Myometrial cell (primary cell): ENCODE data around the gene RELL2. TPM values are rescaled to one million over a fixed set of nuclear protein-coding genes. Genes with fewer than 3 reads are reported as not detected.

Source experiments
- total RNA-seq: library from RNA; depleted of rRNA; stranded (reverse); fragments of >200 nt; gene quantifications from 2 replicates; pipeline ENCODE4 v1.2.3, GENCODE V29; 2015

RELL2 gene, protein sequence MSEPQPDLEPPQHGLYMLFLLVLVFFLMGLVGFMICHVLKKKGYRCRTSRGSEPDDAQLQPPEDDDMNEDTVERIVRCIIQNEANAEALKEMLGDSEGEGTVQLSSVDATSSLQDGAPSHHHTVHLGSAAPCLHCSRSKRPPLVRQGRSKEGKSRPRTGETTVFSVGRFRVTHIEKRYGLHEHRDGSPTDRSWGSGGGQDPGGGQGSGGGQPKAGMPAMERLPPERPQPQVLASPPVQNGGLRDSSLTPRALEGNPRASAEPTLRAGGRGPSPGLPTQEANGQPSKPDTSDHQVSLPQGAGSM
- total RNA-seq = 3.5 and 6.2 TPM in 2 replicates

GRCh38 chr5:141636413-141637122 lies at the start of gene RELL2, which contains the start of gene HDAC3:
Gene RELL2, plus strand, starts transcription at chr5:141636997. Its CDS starts 1,229 bp downstream, at chr5:141638226.
Gene HDAC3, minus strand, starts transcription at chr5:141636849. Its CDS starts 59 bp downstream, at chr5:141636790.

GRCh38 chr5:141618804-141619554 lies 17.8 kb upstream of the RELL2 start, which contains the start of gene DIAPH1:
Gene DIAPH1, minus strand, starts transcription at chr5:141619000. Its CDS starts 86 bp downstream, at chr5:141618914.

GRCh38 chr5:141650851-141651727 lies 14.3 kb downstream of the RELL2 start, which contains the start of gene FCHSD1:
Gene FCHSD1, minus strand, starts transcription at chr5:141651418. Its CDS starts 50 bp downstream, at chr5:141651368.

GRCh38 chr5:141681695-141682641 lies 45.2 kb downstream of the RELL2 start, which contains the start of gene ARAP3:
Gene ARAP3, minus strand, starts transcription at chr5:141682230. Its CDS starts 1,744 bp downstream, at chr5:141680486.

Other genes starting within 250 kb of the RELL2 start
- gene PCDHGB4, start 249.3 kb upstream of the RELL2 start, total RNA-seq = 3.9 and 4.6 TPM in 2 replicates
- 0.71 and 0.86 TPM in 2 replicates for gene PCDHGA8, start 244.4 kb upstream of the RELL2 start, total RNA-seq
- gene PCDHGB5, start 239.1 kb upstream of the RELL2 start, total RNA-seq = 6.7 and 7.2 TPM in 2 replicates
- gene PCDHGA9, start 234.2 kb upstream of the RELL2 start, total RNA-seq = 0.86 and 1.9 TPM in 2 replicates
- gene PCDHGB6, start 229.0 kb upstream of the RELL2 start, total RNA-seq = 0.29 and 0.89 TPM in 2 replicates
- gene PCDHGA10, start 224.0 kb upstream of the RELL2 start, total RNA-seq = 4.3 and 4.6 TPM in 2 replicates
- 4.3 and 6.0 TPM in 2 replicates for gene PCDHGB7, start 219.3 kb upstream of the RELL2 start, total RNA-seq
- gene PCDHGA11, start 215.9 kb upstream of the RELL2 start, total RNA-seq = 5.3 and 8.4 TPM in 2 replicates
- 14.9 and 15.6 TPM in 2 replicates for gene PCDHGA12, start 206.5 kb upstream of the RELL2 start, total RNA-seq
- 38.6 TPM in 2 replicates for gene PCDHGC3, start 161.0 kb upstream of the RELL2 start, total RNA-seq
- under 0.01 and 0.58 TPM in 2 replicates for gene PCDHGC4, start 152.0 kb upstream of the RELL2 start, total RNA-seq
- 0.71 and 1.2 TPM in 2 replicates for gene PCDHGC5, start 147.9 kb upstream of the RELL2 start, total RNA-seq
- 36.6 and 46.8 TPM in 2 replicates for gene DIAPH1, start 18.0 kb upstream of the RELL2 start, total RNA-seq
- 55.1 and 67.2 TPM in 2 replicates for gene HDAC3, start 148 bp upstream of the RELL2 start, total RNA-seq
- 23.6 and 32.6 TPM in 2 replicates for gene FCHSD1, start 14.4 kb downstream of the RELL2 start, total RNA-seq
- gene ARAP3, start 45.2 kb downstream of the RELL2 start, total RNA-seq = 10.1 and 11.5 TPM in 2 replicates
- not detected in 2 replicates for gene PCDH1, start 241.4 kb downstream of the RELL2 start, total RNA-seq